ENCODE data around the gene MIPOL1.

DNA sequence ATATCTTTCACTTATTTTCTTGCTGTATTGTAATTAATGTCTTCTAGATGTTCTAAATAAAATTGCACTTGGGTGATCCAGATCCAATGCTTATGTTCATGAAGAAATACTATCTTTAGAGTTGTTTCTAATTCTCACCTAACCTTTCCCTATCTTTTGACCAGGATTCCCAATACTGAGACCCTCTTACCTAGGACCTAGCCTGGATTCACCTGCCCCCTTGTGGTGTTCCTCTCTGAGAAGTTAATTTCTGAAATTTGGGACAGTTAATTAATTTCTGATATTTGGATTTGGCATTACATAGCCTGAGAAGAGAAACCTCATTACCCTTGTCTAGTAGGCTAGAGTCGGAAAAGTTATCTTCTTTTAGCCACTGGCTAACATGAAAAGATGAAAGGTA is 367.8 kb downstream of the MIPOL1 start:
- TF ChIP-seq POLR2A (IDR thresholded peaks at IDR 0.05; ENCODE audit: extremely low read depth, insufficient read length): no peak
- TF ChIP-seq, protein P1, sequence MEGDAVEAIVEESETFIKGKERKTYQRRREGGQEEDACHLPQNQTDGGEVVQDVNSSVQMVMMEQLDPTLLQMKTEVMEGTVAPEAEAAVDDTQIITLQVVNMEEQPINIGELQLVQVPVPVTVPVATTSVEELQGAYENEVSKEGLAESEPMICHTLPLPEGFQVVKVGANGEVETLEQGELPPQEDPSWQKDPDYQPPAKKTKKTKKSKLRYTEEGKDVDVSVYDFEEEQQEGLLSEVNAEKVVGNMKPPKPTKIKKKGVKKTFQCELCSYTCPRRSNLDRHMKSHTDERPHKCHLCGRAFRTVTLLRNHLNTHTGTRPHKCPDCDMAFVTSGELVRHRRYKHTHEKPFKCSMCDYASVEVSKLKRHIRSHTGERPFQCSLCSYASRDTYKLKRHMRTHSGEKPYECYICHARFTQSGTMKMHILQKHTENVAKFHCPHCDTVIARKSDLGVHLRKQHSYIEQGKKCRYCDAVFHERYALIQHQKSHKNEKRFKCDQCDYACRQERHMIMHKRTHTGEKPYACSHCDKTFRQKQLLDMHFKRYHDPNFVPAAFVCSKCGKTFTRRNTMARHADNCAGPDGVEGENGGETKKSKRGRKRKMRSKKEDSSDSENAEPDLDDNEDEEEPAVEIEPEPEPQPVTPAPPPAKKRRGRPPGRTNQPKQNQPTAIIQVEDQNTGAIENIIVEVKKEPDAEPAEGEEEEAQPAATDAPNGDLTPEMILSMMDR (IDR thresholded peaks at IDR 0.05; ENCODE audit: low read depth, low read length): no peak
